ENCODE measurements around the gene CDKN2C.
"Not testable (repeated sequence)": the region's sequence is repeated elsewhere in the genome, so short reads cannot be mapped to it uniquely, and the experiment has no call there.

CDKN2C gene

GRCh38 chr1:50981741-50982140 is 11.7 kb downstream of the CDKN2C start:
- DNase-seq, result no peak

GRCh38 chr1:50982611-50983010 is 12.6 kb downstream of the CDKN2C start:
- no peak for DNase-seq

GRCh38 chr1:50983219-50983802 is 13.3 kb downstream of the CDKN2C start:
- DNase-seq, result no peak

DNA sequence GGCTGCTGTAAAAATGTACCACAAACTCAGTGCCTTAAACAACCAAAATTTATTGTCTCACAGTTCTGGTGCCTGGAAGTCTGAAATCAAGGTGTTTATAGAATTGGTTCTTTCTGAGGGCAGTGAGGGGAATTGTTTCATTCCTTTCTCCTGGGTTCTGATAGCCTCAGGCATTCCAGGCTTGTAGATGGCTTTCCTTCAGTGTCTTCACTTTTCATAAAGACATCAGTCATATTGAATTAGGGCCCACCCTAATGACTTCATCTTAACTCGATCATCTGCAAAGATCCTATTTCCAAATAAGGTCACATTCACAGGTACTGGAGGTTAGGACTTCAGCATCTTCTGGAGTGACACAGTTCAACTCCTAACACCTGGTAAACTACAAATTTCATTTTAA is 15.0 kb downstream of the CDKN2C start:
- DNase-seq, result no peak

DNA sequence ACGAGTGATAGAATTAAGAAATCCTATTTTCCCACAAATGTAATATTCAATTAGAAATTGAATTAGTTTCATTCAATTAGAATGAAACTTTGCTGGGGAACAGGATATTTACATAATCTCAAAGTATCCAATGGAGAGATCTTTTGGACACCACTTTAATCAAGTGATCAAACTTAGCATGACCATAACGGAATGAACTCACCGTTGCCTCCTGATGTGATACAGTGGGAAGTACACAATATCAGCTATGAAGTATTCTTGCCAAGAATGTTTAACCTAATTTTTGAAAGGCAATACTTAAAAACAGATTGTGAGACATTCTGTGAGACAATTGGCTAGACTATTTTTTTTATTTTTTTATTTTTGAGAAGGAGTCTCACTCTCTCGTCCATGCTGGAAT is 16.6 kb downstream of the CDKN2C start:
- DNase-seq, result no peak

- no peak for DNase-seq
These were observed 19.6 kb downstream of the CDKN2C start for GRCh38 chr1:50989694-50990093.

DNA sequence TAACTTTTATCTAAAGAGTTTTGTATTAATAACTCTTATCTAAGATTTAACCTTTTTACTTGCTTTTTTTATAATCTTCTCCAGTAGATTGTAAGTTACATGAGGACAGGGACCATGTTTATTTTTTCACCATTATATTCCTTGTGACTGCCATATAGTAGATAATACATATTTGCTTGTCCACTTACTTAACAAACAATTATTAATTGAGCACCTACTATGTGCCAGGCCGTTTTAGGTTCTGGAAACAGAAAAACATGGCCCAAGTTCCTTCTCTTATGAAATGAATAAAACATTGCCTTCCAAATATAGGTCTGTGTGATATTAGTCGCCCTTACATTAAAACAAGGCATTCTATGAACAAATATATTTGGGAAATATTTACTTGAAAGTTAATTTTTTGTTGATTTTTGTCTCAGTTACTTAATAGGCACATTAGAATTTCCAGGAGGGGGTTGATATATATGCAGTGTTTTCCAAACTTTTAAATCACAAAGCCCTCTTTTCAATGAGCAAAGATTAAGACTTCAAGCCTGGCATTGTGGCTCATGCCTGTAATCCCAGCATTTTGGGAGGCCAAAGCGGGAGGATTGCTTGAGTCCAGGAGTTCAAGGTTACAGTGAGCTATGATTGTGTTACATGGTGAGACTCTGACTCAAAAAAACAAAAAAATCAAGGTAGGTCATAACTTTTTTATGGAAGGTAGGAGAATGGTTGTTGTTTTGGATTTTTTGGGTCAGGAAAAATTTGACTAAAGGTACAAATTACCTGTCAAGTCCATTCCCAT is 22.7 kb downstream of the CDKN2C start:
- DNase-seq, result no peak

- no peak for DNase-seq
These were observed 23.6 kb downstream of the CDKN2C start for GRCh38 chr1:50993645-50994044.

DNA sequence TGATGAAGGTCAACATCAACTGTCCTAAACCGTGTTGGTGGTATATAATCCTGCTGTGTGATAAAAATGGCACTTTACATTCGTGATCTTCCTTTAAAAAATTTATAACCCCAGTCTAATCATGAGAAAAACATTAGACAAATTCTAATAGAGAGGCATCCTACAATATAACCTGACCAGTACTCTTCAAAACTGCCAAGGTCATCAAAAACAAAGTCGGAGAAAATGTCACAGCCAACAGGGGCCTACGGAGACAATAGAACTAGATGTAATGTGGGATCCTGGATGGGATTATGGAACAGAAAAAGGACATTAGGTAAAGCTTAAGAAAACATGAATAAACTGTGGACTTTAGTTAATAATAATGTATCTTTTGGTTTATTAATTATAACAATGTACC is 25.0 kb downstream of the CDKN2C start:
- no peak for DNase-seq

GRCh38 chr1:50995651-50996050 is 25.6 kb downstream of the CDKN2C start:
- no peak for DNase-seq

GRCh38 chr1:50996083-50996482 is 26.0 kb downstream of the CDKN2C start:
- no peak for DNase-seq

GRCh38 chr1:50999375-50999774 is 29.3 kb downstream of the CDKN2C start:
- not testable (repeated sequence) for DNase-seq

- no peak for DNase-seq
These were observed 30.1 kb downstream of the CDKN2C start for GRCh38 chr1:51000160-51000559.

DNA sequence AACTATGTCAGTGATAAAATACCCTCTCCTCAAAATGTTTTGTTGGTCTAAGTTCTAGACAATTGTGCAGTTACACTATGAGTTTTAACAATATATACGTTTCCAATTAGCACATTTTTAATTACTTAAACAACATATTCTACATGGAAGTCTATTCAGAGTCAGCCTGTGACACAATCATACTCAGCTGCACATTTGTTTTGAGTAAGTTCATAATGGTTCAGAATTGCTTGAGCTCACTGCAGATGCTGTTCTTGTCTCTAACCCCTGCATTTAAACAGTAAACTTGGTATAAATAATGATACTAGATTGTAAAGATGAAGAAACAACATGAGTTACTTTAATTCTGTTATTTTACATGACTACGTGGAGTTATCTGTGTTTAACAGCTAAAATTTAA is 30.6 kb downstream of the CDKN2C start:
- DNase-seq, result no peak

GRCh38 chr1:51002516-51002915 is 32.5 kb downstream of the CDKN2C start:
- no peak for DNase-seq

DNA sequence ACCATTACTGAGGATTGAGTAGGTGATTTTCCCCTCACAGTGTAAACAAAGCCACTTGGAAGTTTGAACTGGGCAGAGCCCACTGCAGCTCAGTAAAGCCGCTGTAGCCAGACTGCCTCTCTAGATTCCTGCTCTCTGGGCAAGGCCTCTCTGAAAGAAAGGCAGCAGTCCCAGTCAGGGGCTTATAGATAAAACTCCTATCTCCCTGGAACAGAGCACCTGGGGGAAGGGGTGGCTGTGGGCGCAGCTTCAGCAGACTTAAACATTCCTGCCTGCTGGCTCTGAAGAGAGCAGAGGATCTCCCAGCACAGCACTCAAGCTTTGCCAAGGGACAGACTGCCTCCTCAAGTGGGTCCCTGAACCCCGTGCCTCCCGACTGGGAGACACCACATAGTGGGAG is 35.5 kb downstream of the CDKN2C start:
- DNase-seq, result not testable (repeated sequence)

GRCh38 chr1:51009381-51009780 is 39.3 kb downstream of the CDKN2C start:
- no peak for DNase-seq

DNA sequence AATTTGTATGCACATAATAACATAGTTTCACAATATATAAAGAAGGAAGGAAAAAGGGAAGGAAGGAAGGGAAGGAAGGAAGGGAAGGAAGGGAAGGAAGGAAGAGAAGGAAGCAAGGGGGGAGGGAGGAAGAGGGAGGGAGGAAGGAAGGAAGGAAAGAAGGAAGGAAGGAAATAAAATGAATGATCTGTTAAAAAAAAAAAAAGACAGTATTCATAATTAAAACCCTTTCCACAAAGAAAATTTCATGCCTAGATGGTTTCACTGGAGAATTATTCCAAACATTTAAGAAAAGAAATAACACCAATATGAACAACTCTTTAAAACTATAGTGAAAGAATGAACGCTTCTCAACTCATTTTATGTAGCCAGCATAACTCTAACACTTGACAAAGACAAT is 44.8 kb downstream of the CDKN2C start:
- DNase-seq, result no peak

DNA sequence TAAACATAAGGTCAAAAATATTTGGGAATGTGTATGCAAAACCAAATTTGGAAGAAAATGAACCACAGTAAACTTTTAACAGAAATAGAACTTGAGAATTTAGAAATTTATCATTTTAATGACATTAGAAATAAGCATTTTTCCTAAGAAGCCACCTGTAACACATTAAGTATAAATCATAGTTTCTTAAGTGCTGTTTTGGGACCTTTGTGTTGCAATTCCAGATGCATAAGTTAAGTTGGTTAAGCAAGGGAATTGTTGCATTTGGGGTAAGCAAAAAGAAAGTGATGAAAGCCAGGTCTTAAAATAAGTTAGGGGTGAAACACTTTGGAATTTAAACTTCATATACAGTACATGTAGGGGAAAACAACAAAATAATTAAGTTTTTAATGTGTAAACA is 49.8 kb downstream of the CDKN2C start:
- DNase-seq, result no peak

All from stimulated activated CD8-positive, alpha-beta memory T cell treated with anti-CD3 and anti-CD28 coated beads, Interleukin-4, amount 100 ng/mL, for 48 hours (primary cell).